Keratinocyte (primary cell): ENCODE measurements around the gene TUBB3.

ENCODE experiments used
- CTCF ChIP-seq, 3 experiments: IDR thresholded peaks in 1 of 3; conservative IDR thresholded peaks in 1 of 3; optimal IDR thresholded peaks in 1 of 3; 2 replicates in 2 of 3; 3 replicates in 1 of 3; pipeline versions ENCODE3 to v1.5.1; 2011; ENCODE audit warnings: low read length in 3 of 3, mild to moderate bottlenecking in 3 of 3, moderate library complexity in 2 of 3, control low read depth in 1 of 3, inconsistent platforms in 1 of 3; ENCODE audit not compliant: insufficient read depth in 2 of 3; ENCODE audit errors: extremely low read depth in 1 of 3
- EZH2 ChIP-seq: IDR thresholded peaks from one replicate; pipeline ENCODE4 v1.6.1; 2012; ENCODE audit warnings: inconsistent platforms, mild to moderate bottlenecking, low read length, moderate library complexity

GRCh38 chr16:89921702-89922476 is 1.3 kb upstream of the TUBB3 start:
- no peak for TF ChIP-seq CTCF (optimal IDR thresholded peaks at IDR 0.05 in 1 of 3, IDR thresholded peaks at IDR 0.05 in 1 of 3, conservative IDR thresholded peaks at IDR 0.05 in 1 of 3; ENCODE audit: extremely low read depth in 1 of 3, insufficient read depth in 2 of 3, low read length in 3 of 3)
- TF ChIP-seq EZH2, result no peak
